ENCODE results near the gene KIF25.

Gene KIF25

DNA sequence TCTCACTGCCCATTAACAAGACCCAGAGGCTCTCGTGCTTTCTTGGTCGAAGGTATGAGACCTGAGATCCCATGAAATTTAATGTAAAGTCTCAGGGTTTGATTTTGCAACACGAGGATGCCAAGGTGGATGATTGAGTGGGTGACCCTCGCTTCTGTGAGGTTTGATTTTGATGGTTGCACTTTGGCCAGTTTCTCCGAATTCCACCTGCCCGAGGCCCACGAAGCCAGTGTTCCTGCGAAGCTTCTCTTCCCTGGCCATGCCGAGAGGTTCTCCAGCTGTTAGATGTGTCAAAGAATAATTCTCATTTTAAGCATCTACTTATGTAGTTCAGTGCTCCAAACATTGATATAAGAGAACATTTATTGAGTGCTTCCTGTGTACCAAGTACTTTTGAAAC lies at the start of gene KIF25:
Gene KIF25 (plus strand): TSS at position 30 of the 400 bp plus-strand sequence. CDS start 31,915 bp downstream, outside the sequence.
- Histone ChIP-seq H3K9me3 (ENCODE audit: severe bottlenecking) (no peaks in the 10 kb centered on the region), H3K27me3 (ENCODE audit: insufficient read depth, low read depth, severe bottlenecking) (no peaks in the 10 kb centered on the region), H3K36me3 (no peaks in the 10 kb centered on the region), H3K4me3 (ENCODE audit: low read depth, low read length) (no peak within 1 kb of the TSS), H3K27ac (no peak within 1 kb of the TSS)
- no peak for TF ChIP-seq CTCF (IDR thresholded peaks at IDR 0.05; ENCODE audit: low read depth, low read length)
- no peak for DNase-seq

DNA sequence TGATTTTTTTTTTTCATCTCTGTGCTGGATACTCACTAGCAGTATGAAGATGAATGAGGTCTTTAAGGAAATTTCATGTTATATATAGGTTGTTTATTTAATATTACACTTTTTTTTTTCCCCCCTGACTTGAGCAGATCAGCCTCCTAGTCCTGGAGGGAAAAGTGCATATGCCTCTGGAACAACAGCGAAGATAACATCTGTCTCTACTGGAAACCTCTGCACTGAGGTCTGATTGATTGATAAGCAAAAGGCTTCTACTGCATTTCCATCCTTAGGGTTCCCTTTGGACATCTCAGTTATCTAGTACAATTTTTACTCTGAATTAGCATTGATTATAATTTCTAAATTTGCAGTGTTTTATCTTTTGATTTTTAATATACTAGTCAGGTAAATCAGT lies 49.8 kb upstream of the KIF25 start:
- no peak overlapping the region for H3K4me3 ChIP-seq (ENCODE audit: low read depth, low read length)
- no peak for TF ChIP-seq CTCF (IDR thresholded peaks at IDR 0.05; ENCODE audit: low read depth, low read length)
- no peaks in the 10 kb centered on the region for H3K9me3 ChIP-seq (ENCODE audit: severe bottlenecking)
- peaks cover 89% of the 10 kb centered on the region for H3K36me3 ChIP-seq
- H3K27ac ChIP-seq: no peak overlapping the region
- no peaks in the 10 kb centered on the region for H3K27me3 ChIP-seq (ENCODE audit: insufficient read depth, low read depth, severe bottlenecking)
- DNase-seq: no peak

DNA sequence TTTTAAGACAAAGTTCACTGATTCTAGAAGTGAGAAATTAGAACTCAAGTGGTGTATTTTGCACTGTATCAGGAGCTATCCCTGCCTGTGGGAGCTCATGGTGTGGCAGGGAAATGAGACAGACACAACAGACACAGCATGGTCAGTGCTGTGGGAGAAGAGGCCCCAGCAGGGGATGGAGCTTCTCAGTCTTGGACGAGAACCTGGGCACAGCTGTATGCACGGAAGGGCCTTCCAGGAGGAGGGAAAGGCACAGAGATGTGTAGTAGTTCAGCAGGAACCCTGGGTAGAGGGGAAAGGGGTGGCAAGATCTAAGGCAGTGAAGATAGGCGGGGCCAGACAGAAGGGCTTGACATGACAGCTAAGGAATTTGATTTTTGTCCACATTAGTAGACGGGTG lies 48.8 kb upstream of the KIF25 start:
- Histone ChIP-seq H3K27ac (no peak overlapping the region), H3K36me3 (peaks cover 90% of the 10 kb centered on the region), H3K27me3 (ENCODE audit: insufficient read depth, low read depth, severe bottlenecking) (no peaks in the 10 kb centered on the region), H3K4me3 (ENCODE audit: low read depth, low read length) (no peak overlapping the region), H3K9me3 (ENCODE audit: severe bottlenecking) (no peaks in the 10 kb centered on the region)
- TF ChIP-seq CTCF (IDR thresholded peaks at IDR 0.05; ENCODE audit: low read depth, low read length): no peak
- DNase-seq: no peak

GRCh38 chr6:167949121-167949684 lies 48.3 kb upstream of the KIF25 start:
- no peak overlapping the region for H3K4me3 ChIP-seq (ENCODE audit: low read depth, low read length)
- DNase-seq: no peak
- H3K27me3 ChIP-seq (ENCODE audit: insufficient read depth, low read depth, severe bottlenecking): no peaks in the 10 kb centered on the region
- TF ChIP-seq CTCF (IDR thresholded peaks at IDR 0.05; ENCODE audit: low read depth, low read length): no peak
- H3K36me3 ChIP-seq: peaks cover 86% of the 10 kb centered on the region
- no peak overlapping the region for H3K27ac ChIP-seq
- no peaks in the 10 kb centered on the region for H3K9me3 ChIP-seq (ENCODE audit: severe bottlenecking)

DNA sequence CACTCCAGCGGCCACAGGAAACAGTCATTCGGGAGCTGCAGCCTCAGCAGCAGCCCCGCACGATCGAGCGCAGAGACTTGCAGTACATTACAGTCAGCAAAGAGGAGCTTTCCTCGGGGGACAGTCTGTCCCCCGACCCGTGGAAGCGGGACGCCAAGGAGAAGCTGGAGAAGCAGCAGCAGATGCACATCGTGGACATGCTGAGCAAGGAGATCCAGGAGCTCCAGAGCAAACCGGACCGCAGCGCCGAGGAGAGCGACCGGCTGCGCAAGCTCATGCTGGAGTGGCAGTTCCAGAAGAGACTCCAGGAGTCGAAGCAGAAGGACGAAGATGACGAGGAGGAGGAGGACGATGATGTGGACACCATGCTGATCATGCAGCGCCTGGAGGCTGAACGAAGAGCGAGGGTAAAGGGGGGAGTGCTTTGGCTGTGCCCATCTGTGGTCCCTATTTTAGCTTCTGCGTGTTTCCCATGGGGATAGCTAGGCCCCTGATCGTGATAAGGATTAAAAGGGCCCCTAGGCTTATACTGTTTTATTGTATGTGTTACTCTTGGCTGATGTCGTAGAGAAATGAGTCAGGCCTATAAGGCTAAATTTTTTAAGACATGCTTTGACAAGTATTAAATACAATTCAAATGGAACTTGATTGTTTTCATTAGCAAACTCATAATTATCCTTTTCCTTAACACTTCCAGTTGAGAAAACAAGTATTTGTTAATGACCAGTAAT lies 45.5 kb upstream of the KIF25 start:
- H3K36me3 ChIP-seq: peaks cover 72% of the 10 kb centered on the region
- no peaks in the 10 kb centered on the region for H3K9me3 ChIP-seq (ENCODE audit: severe bottlenecking)
- no peak for TF ChIP-seq CTCF (IDR thresholded peaks at IDR 0.05; ENCODE audit: low read depth, low read length)
- H3K4me3 ChIP-seq (ENCODE audit: low read depth, low read length): no peak overlapping the region
- no peaks in the 10 kb centered on the region for H3K27me3 ChIP-seq (ENCODE audit: insufficient read depth, low read depth, severe bottlenecking)
- H3K27ac ChIP-seq: no peak overlapping the region
- no peak for DNase-seq

DNA sequence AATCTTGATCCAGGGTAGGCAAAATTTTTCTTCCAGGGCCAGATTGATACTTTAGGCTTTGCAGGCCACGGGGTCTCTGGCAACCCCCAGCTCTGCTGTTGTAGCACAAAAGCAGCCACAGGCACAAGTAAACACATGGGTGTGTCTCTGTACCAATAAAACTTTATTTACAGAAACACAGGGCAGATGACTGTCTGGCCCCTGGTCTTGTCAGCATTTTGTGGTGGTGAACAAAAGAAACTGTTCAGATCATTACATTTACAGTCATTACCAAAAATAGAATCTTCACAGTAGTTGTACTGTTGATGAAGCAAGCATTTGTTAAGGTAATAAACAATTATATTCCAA lies 45.0 kb upstream of the KIF25 start:
- TF ChIP-seq CTCF (IDR thresholded peaks at IDR 0.05; ENCODE audit: low read depth, low read length): no peak
- DNase-seq: no peak
- Histone ChIP-seq H3K4me3 (ENCODE audit: low read depth, low read length) (no peak overlapping the region), H3K36me3 (peaks cover 69% of the 10 kb centered on the region), H3K27me3 (ENCODE audit: insufficient read depth, low read depth, severe bottlenecking) (no peaks in the 10 kb centered on the region), H3K9me3 (ENCODE audit: severe bottlenecking) (no peaks in the 10 kb centered on the region), H3K27ac (no peak overlapping the region)

All from WERI-Rb-1 (cell line).